OCI-LY3 (cell line): Measurements from ENCODE around the gene TMEM150C.

Experiments used
- CTCF ChIP-seq: fragments of 200-600, 300-600 bp; sonication (generic); IDR thresholded peaks from 2 replicates; pipeline ENCODE4 v1.5.1; 2014; ENCODE audit warnings: antibody characterized with exemption, low read length, low read depth
- EZH2phosphoT487 ChIP-seq: fragments of 200-600 bp; shearing (Covaris generic); IDR thresholded peaks from 2 replicates; pipeline ENCODE4 v1.6.1; 2018; ENCODE audit warnings: antibody characterized with exemption, mixed run types, low read depth

GRCh38 chr4:82496349-82496748, 65.4 kb downstream of the TMEM150C start:
- TF ChIP-seq EZH2phosphoT487 (no peak), CTCF (no peak)
